Measurements from ENCODE around the gene HEXIM1.

HEXIM1 gene

DNA sequence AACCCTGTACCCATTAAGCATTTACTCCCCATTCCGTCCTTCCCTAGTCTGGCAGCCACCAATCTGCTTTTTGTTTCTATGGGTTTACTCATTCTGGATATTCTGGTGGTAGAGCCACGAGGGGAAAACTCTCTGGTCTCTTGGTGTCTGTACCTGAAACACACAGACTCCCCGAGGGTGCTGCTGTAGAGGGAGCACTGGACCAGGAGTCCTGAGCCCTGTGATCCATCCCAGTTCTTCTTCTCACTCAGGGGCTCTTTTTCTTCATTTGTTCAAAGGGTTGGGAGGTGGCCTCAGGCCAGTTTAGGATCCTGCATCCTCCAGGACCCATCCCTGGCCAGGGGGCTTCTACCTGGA, 27.5 kb downstream of the HEXIM1 start:
- DNase-seq = no peak

DNA sequence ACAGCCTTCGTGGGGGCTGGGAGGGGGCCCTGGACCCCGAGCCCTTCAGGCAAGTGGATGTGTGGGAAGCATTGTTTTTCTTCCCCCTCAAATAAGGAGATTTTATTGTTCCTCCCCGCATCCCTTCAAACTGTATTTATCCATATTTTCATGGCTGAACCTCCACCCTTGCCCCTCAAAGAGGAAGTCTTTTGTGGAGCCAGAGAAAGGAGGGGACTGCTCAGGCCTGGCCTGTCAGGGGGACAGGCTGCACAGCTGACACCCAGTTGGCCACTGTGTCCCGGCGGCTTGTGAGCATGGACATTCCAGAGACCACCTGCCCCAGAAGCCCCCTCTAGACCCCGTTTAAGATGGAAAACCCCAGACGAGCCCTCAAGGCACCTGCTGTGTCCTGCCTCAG, 29.3 kb downstream of the HEXIM1 start:
- no peak for DNase-seq

- DNase-seq = no peak
These were observed 35.9 kb downstream of the HEXIM1 start for GRCh38 chr17:45184144-45184543.

DNA sequence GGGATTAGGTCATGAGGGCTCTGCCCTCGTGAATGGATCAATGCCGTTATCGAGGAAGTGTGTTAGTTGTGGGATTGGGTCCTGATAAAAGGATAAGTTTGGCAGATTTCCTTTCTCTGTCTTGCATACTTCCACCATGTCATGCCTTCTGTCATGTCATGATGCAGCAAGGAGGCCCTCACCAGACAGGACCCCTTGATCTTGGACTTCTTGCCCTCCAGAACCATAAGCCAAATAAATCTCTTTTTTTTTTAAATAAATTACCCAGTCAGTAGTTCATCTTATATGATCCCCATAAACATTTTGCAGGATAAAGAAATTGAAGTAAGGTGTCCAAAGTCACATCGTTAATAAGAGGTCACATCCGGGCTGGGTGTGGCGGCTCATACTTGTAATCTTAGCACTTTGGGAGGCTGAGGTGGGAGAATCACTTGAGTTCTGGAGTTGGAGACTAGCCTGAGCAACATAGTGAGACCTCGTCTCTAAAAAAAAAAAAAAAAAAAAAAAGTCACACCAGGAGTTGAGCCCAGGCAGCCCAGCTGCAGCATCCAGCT, 38.6 kb downstream of the HEXIM1 start:
- no peak for DNase-seq

DNA sequence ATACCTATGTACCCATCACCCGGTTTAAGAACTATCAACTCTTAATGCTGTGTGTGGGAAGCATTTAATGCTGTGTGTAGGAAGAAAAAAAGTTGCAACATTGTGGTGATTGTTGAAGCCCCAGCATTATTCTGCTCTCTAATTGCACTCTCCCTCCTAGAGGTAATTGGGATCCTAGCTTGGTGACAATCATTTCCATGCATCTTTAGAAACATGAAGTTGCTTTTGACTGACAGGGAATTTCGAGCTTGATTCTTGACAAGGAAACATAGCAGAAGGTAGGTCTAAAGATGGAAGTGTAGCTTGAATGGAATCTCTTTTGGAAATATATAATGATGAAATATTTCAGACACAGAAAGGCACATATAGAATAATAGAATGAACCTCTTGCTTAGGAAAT, 40.7 kb downstream of the HEXIM1 start:
- no peak for DNase-seq

- DNase-seq = no peak
These were observed 42.4 kb downstream of the HEXIM1 start for GRCh38 chr17:45190503-45191255.

DNA sequence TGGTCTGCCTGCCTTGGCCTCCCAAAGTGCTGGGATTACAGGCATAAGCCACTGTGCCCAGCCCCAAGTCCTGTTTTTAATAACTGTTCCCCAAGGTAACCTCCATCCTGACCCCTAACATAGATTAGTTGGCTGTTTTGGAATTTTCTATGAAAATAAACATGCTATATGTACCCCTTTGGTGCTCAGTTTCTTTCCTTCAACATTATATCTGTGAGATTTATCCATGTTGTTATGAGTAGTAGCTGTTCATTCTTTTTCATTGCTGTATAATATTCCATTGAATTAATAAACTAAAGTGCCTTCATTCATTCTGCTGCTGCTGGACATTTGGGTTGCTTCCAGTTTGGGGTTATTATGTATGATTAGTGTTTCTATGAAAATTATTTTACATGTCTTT, 47.1 kb downstream of the HEXIM1 start:
- no peak for DNase-seq

DNA sequence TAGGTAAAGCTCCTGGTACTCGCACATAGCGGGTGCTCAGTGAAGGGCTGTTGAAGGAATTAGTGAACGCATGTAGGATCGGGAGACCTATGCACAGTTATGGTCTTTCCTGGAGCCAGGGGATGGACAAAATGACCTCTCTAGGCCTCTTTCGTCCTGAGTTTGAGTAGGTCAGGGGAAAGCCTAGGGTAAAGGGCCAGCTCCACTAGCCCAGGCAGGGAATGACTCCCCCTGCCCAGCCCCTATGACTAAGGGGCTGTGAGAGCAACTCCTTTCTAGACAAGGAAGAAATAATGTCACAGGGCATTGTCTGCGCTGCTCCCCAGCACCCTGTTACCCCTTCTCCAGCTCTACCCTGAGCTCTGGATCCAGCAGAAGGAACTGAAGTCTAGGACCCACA, 48.8 kb downstream of the HEXIM1 start:
- no peak for DNase-seq

DNA sequence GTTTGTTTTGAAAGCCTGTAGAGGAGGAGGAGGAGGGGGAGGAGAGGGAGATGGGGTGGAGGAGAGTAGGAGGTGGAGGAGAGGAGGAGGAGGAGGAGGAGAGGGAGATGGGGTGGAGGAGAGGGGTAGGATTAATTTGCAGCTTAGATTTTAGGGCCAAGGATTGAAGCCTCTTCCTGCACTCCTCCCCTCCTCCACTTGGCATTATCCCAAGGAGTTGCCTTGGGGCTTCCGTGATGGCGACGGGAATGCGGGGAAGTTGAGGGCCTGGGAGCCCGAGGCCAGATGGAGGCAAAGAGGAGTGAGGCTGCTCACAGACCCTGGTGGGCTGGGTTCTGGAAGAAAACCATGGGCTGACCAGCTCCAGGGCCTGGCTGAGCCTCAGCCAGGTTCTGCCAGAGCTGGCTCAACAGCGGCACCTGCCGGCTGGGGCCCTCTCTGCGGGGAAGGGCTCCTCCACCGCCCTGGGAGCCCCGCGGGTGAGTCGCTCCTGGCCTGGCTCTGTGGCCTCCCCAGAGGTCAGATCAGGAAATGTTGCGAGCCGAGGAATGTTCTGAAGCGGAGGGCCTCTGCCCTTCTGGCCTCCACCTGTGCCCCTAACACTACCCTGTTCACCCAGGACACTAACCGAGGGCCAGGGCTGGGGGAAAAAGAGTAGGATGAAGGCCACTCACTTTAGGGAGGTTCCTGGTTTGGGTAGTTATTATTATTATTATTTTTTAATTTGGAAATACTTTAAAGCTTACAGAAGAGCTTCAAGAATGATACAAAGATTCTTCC, 49.5 kb downstream of the HEXIM1 start:
- peak; percentile 95 for DNase-seq

GRCh38 chr17:45200701-45201100, 52.4 kb downstream of the HEXIM1 start:
- no peak for DNase-seq

DNA sequence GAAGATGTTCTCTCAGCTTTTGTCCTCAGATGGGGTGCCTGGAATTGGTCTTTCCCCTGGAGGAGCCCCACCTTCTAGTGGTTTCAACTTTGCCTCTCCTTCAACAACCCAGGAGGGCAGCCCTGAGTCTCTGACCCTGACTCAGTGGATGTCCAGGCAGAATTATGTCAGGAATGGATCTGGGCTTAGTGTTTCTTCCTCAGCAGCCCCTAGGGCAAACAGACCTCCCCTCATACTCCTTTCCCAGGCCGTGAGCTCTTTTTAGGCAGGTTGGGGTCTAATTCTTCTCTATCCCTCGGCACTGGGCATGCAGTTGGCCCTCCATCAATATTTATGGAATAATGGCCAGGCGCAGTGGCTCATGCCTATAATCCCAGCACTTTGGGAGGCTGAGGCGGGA, 53.2 kb downstream of the HEXIM1 start:
- no peak for DNase-seq
